SH-SY5Y (cell line): ENCODE results near the gene AKIRIN2.

Experiments used
- GATA2 ChIP-seq: IDR thresholded peaks from 2 replicates; pipeline ENCODE4 v1.6.1; 2011; ENCODE audit warnings: mild to moderate bottlenecking, low read depth, low read length
- GATA3 ChIP-seq: IDR thresholded peaks from 2 replicates; pipeline ENCODE4 v1.6.1; 2011; ENCODE audit warnings: low read depth, mild to moderate bottlenecking, low read length, moderate library complexity

- TF ChIP-seq GATA2 (no peak), GATA3 (no peak)
Observed at GRCh38 chr6:87654122-87654521, 47.9 kb downstream of the AKIRIN2 start.
